ENCODE results near the gene PTPRM. TPM values are rescaled to one million over a fixed set of nuclear protein-coding genes. Genes with fewer than 3 reads are reported as not detected.
A peak's percentile ranks its signal among the peaks of the same experiment; 100 is the strongest.

The PTPRM gene
- total RNA-seq, 1 experiment from 2014 or later: 11.1 TPM

- TF ChIP-seq NR3C1 (CRISPR knock-in tag; conservative IDR thresholded peaks at IDR 0.05; ENCODE audit: low read depth): no peak
- no peak for TF ChIP-seq FOXP4 (CRISPR knock-in tag; IDR thresholded peaks at IDR 0.05)
- TF ChIP-seq OVOL2 (CRISPR knock-in tag; IDR thresholded peaks at IDR 0.05; ENCODE audit: borderline replicate concordance): no peak
- no peak for TF ChIP-seq RELA (CRISPR knock-in tag; IDR thresholded peaks at IDR 0.05; ENCODE audit: borderline replicate concordance)
- TF ChIP-seq ATF6 (CRISPR knock-in tag; IDR thresholded peaks at IDR 0.05): no peak
- TF ChIP-seq SP1 (CRISPR knock-in tag; conservative IDR thresholded peaks at IDR 0.05): no peak
- TF ChIP-seq ZBTB43 (CRISPR knock-in tag; IDR thresholded peaks at IDR 0.05): no peak
- TF ChIP-seq ATF1 (CRISPR knock-in tag; IDR thresholded peaks at IDR 0.05): no peak
- TF ChIP-seq ATF2 (CRISPR knock-in tag; IDR thresholded peaks at IDR 0.05; ENCODE audit: borderline replicate concordance, low read depth): no peak
These were observed 412.6 kb downstream of the PTPRM start (continued) for GRCh38 chr18:7979714-7980113.

- POLR2A ChIA-PET: no interaction called here
- Mint-ChIP-seq H3K4me1 (peaks cover 4% of the 10 kb centered on the region; the same call in 1 of the 2 replicates), H3K4me3 (no peak overlapping the region), H3K9me3 (no peaks in the 10 kb centered on the region), H3K36me3 (no peaks in the 10 kb centered on the region), H3K27ac (peak overlapping the region; percentile 20; the same call in 1 of the 2 replicates), H3K27me3 (ENCODE audit: low read depth) (no peaks in the 10 kb centered on the region)
- TF ChIP-seq KAT7 (CRISPR knock-in tag; IDR thresholded peaks at IDR 0.05; ENCODE audit: borderline replicate concordance) (no peak), JUN (CRISPR knock-in tag; IDR thresholded peaks at IDR 0.05) (no peak), ZNF138 (CRISPR knock-in tag; conservative IDR thresholded peaks at IDR 0.05) (no peak), FOXK1 (CRISPR knock-in tag; IDR thresholded peaks at IDR 0.05) (no peak), NFYB (CRISPR knock-in tag; conservative IDR thresholded peaks at IDR 0.05; ENCODE audit: low read depth) (no peak), HMGXB4 (CRISPR knock-in tag; IDR thresholded peaks at IDR 0.05) (no peak), CTCF (IDR thresholded peaks at IDR 0.05) (peak; percentile 49; the same call in 1 of the 2 replicates)
- peak; percentile 85 for ATAC-seq
- peak; percentile 31 for DNase-seq (ENCODE audit: low spot score)
- CTCF ChIA-PET: no interaction called here
These were observed 413.0 kb downstream of the PTPRM start for GRCh38 chr18:7980136-7980535.
